ENCODE data around the gene UGT1A5. TPM values are rescaled to one million over a fixed set of nuclear protein-coding genes. Genes with fewer than 3 reads are reported as not detected.

The UGT1A5 gene
- polyA plus RNA-seq, 1 donor (not counting 4 experiments of a cell fraction or from before 2014, with no cell fraction given), result 1.3 TPM

DNA sequence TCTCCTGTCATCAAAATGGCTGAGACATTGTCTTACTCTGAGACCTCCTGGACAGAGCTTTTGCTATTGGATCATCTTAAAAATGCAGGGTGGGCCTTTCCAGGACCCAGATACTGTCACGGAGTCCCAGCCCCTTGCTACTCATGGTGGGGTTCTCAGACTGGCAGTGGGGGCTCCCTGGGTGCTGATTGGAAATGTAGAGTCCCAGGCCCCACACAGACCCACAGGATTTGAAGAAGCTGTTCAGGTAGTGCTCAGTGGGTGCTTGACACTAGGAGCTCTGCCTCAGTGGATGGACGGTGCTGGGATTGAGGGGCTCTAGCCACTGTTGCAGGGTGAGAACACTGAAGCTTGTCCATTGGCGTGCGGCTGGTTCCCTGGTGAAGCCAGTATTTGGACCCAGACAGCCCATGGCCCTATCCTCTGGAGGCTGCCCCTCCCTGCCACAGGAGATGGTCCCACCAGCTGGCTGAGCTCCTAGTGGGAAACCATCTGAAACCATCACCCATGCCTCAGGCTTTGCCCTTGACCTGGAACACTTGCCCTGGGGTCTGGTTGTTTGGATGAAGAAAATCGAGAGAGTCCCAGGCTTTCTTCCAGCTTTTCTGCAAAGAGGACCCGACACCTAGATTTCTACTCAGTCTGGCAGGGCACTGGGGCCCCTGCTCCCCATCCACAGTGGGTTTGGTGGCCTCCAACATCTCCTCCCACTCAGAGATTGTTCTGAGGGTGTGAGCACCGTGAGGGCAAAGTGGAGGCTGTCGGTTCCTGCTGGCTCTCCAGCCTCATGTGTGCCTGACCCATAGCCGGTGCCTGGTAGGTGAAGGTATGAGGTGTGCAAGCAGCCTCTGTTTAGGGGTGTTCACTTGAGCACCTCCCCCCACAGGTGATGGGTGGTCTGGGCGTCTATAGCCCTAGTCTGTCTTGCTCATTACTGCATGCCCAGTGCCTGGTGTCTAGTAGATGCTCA, 95.5 kb downstream of the UGT1A5 start:
- Histone ChIP-seq H3K9me1 (ENCODE audit: control insufficient read depth, extremely low read depth, insufficient read depth, low read length) (no peaks in the 10 kb centered on the region), H3K9ac (ENCODE audit: control insufficient read depth, extremely low read depth, insufficient read depth, low read length) (no peak overlapping the region), H3K27ac (ENCODE audit: control insufficient read depth, insufficient read depth, low read length) (no peak overlapping the region), H3K9me3 (ENCODE audit: control insufficient read depth, low read depth, low read length) (no peaks in the 10 kb centered on the region), H3K4me3 (ENCODE audit: control insufficient read depth in 2 of 3, extremely low read depth in 1 of 3, insufficient read depth in 2 of 3, low read depth in 1 of 3, low read length in 3 of 3) (no peak overlapping the region), H4K20me1 (ENCODE audit: control insufficient read depth, extremely low read depth, insufficient read depth, low read length) (no peaks in the 10 kb centered on the region), H3K4me2 (ENCODE audit: control insufficient read depth, extremely low read depth, insufficient read depth, low read depth, low read length) (no peak overlapping the region), H3K79me2 (ENCODE audit: control insufficient read depth, insufficient read depth, low read length) (no peaks in the 10 kb centered on the region), H3K27me3 (ENCODE audit: control insufficient read depth, extremely low read depth, insufficient read depth, low read length) (peaks cover 18% of the 10 kb centered on the region), H3K4me1 (ENCODE audit: control insufficient read depth, extremely low read depth, insufficient read depth, low read length) (no peaks in the 10 kb centered on the region), H2AFZ (ENCODE audit: control insufficient read depth, low read length) (no peak overlapping the region), H3K36me3 (ENCODE audit: control insufficient read depth in 2 of 2, extremely low read depth in 1 of 2, insufficient read depth in 2 of 2, low read length in 2 of 2) (no peaks in the 10 kb centered on the region)
- no peak for FAIRE-seq
- dilution Hi-C loops (cut with MboI; ENCODE audit: extremely low pct_ligation_motif_present, low sequenced_read_pairs), result no loop called here
- DNase-seq (ENCODE audit: low read depth, low spot score), result no peak
- TF ChIP-seq EZH2 (IDR thresholded peaks at IDR 0.05; ENCODE audit: low read length), result no peak
- TF ChIP-seq, protein P1, sequence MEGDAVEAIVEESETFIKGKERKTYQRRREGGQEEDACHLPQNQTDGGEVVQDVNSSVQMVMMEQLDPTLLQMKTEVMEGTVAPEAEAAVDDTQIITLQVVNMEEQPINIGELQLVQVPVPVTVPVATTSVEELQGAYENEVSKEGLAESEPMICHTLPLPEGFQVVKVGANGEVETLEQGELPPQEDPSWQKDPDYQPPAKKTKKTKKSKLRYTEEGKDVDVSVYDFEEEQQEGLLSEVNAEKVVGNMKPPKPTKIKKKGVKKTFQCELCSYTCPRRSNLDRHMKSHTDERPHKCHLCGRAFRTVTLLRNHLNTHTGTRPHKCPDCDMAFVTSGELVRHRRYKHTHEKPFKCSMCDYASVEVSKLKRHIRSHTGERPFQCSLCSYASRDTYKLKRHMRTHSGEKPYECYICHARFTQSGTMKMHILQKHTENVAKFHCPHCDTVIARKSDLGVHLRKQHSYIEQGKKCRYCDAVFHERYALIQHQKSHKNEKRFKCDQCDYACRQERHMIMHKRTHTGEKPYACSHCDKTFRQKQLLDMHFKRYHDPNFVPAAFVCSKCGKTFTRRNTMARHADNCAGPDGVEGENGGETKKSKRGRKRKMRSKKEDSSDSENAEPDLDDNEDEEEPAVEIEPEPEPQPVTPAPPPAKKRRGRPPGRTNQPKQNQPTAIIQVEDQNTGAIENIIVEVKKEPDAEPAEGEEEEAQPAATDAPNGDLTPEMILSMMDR (optimal IDR thresholded peaks at IDR 0.05 in 1 of 3, IDR thresholded peaks at IDR 0.05 in 1 of 3, conservative IDR thresholded peaks at IDR 0.05 in 1 of 3; ENCODE audit: extremely low read depth in 1 of 3, insufficient read depth in 2 of 3, low read length in 3 of 3), result no peak

DNA sequence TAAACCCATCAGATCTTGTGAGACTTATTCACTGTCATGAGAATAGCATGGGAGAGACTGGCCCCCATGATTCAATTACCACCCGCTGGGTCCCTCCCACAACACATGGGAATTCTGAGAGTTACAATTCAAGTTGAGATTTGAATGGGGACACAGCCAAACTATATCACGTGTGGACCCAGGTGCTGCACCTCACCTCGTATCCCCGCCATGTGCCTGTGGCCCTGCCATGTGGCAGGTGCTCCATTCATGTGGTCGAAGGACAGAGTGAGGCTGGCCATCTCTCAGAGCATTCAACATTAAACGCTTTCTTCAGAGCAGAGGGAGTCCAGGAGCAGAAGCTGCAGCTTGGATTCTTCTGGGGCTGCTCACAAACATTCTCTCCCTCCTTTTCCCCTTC, 97.7 kb downstream of the UGT1A5 start:
- Histone ChIP-seq H3K4me3 (ENCODE audit: control insufficient read depth in 2 of 3, extremely low read depth in 1 of 3, insufficient read depth in 2 of 3, low read depth in 1 of 3, low read length in 3 of 3) (no peak overlapping the region), H3K4me1 (ENCODE audit: control insufficient read depth, extremely low read depth, insufficient read depth, low read length) (no peaks in the 10 kb centered on the region), H3K36me3 (ENCODE audit: control insufficient read depth in 2 of 2, extremely low read depth in 1 of 2, insufficient read depth in 2 of 2, low read length in 2 of 2) (no peaks in the 10 kb centered on the region), H3K9me1 (ENCODE audit: control insufficient read depth, extremely low read depth, insufficient read depth, low read length) (no peaks in the 10 kb centered on the region), H3K27ac (ENCODE audit: control insufficient read depth, insufficient read depth, low read length) (no peak overlapping the region), H3K9ac (ENCODE audit: control insufficient read depth, extremely low read depth, insufficient read depth, low read length) (no peak overlapping the region), H3K27me3 (ENCODE audit: control insufficient read depth, extremely low read depth, insufficient read depth, low read length) (peaks cover 8% of the 10 kb centered on the region), H3K9me3 (ENCODE audit: control insufficient read depth, low read depth, low read length) (no peaks in the 10 kb centered on the region), H4K20me1 (ENCODE audit: control insufficient read depth, extremely low read depth, insufficient read depth, low read length) (no peaks in the 10 kb centered on the region), H3K4me2 (ENCODE audit: control insufficient read depth, extremely low read depth, insufficient read depth, low read depth, low read length) (no peak overlapping the region), H2AFZ (ENCODE audit: control insufficient read depth, low read length) (no peak overlapping the region), H3K79me2 (ENCODE audit: control insufficient read depth, insufficient read depth, low read length) (no peaks in the 10 kb centered on the region)
- DNase-seq (ENCODE audit: low read depth, low spot score) (no peak), FAIRE-seq (no peak)
- TF ChIP-seq EZH2 (IDR thresholded peaks at IDR 0.05; ENCODE audit: low read length), result no peak
- TF ChIP-seq, protein P1 (optimal IDR thresholded peaks at IDR 0.05 in 1 of 3, IDR thresholded peaks at IDR 0.05 in 1 of 3, conservative IDR thresholded peaks at IDR 0.05 in 1 of 3; ENCODE audit: extremely low read depth in 1 of 3, insufficient read depth in 2 of 3, low read length in 3 of 3), result no peak
- dilution Hi-C loops (cut with MboI; ENCODE audit: extremely low pct_ligation_motif_present, low sequenced_read_pairs), result no loop called here

All from keratinocyte (primary cell).